H7 (cell line): Measurements from ENCODE around the gene MROH8. TPM values are rescaled to one million over a fixed set of nuclear protein-coding genes. Genes with fewer than 3 reads are reported as not detected.

Experiments used
- DNase-seq: peaks from one replicate; pipeline ENCODE4 v3.0.0; 2012
- H3K27me3 ChIP-seq: 2 replicates; pipeline ENCODE4 v1.6.0; 2011; ENCODE audit warnings: mild to moderate bottlenecking, low read length; ENCODE audit not compliant: control insufficient read depth, insufficient read depth
- H3K36me3 ChIP-seq: replicated peaks from 2 replicates; pipeline ENCODE4 v1.5.1; 2011; ENCODE audit warnings: low read length; ENCODE audit not compliant: control insufficient read depth, insufficient read depth
- H3K4me3 ChIP-seq: 2 replicates; pipeline ENCODE4 v1.5.1; 2011; ENCODE audit warnings: low read depth, mild to moderate bottlenecking, control low read depth, low read length, moderate library complexity; ENCODE audit not compliant: insufficient read depth
- total RNA-seq: library from RNA; depleted of rRNA; stranded (reverse); fragments of >200 nt; shearing (Covaris generic); gene quantifications from 2 replicates; pipeline ENCODE4 v1.2.3, GENCODE V29; 2014; rRNA removed

The MROH8 gene
- total RNA-seq, 1 experiment from 2014 or later: 1.3 TPM

DNA sequence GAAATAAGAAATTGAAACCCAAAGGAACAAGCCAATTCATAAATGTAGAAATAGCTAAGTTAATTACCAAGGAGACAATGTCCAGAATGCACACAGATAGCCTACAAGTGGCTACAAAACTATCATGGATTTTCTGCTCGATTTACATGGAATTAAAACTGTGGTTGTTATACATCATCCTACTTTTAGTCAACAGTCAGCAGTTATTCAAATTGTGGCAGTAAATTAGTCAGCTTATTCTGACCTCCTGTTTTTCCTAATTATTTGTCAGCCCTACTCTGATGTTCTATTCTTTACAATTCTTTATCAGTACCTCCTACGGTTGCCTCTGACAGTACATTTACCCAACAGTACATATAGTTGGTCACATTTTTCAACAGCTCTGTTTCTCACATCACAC lies 113.2 kb downstream of the MROH8 start:
- Histone ChIP-seq H3K36me3 (no peaks in the 10 kb centered on the region; the same call in none of the 2 replicates), H3K27me3 (no peaks in the 10 kb centered on the region), H3K4me3 (no peak overlapping the region)
- DNase-seq: no peak

DNA sequence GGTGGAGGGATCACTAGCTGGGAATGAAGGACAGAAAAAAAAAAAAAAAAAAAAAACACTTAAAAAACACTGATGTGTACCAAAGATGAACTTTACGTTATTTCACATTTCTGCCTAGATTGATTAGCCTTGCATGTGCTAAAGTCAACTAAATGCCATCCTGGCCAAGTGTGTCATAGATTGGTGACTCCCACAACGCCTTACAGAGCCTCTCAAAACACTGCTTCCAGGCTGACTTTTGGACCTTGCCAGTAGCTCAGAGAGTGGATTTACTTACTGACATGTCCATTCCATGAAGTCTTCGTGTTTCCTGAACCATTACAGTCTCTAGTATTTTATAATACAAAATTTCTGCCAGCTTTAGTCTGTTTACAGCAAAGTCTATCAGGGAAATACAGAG lies 124.1 kb downstream of the MROH8 start:
- DNase-seq: no peak
- no peak overlapping the region for H3K4me3 ChIP-seq
- peaks cover 7% of the 10 kb centered on the region for H3K36me3 ChIP-seq
- H3K27me3 ChIP-seq: no peaks in the 10 kb centered on the region

- H3K27me3 ChIP-seq: no peaks in the 10 kb centered on the region
- no peak for DNase-seq
- peaks cover 4% of the 10 kb centered on the region for H3K36me3 ChIP-seq
- no peak overlapping the region for H3K4me3 ChIP-seq
These were observed 126.0 kb downstream of the MROH8 start for GRCh38 chr20:37053230-37053950.

Other genes with a start within 250 kb of the MROH8 start
- gene SAMHD1, start 227.8 kb downstream of the MROH8 start, total RNA-seq: 10.2 and 12.3 TPM in 2 replicates
- gene RBL1, start 83.6 kb downstream of the MROH8 start, total RNA-seq: 17.6 and 20.5 TPM in 2 replicates
- 321 and 352 TPM in 2 replicates for gene RPN2, start 218 bp downstream of the MROH8 start, total RNA-seq
- gene GHRH, start 82.3 kb upstream of the MROH8 start, total RNA-seq: not detected in 2 replicates
- 22.4 and 34.6 TPM in 2 replicates for gene MANBAL, start 110.1 kb upstream of the MROH8 start, total RNA-seq
- gene SRC, start 166.6 kb upstream of the MROH8 start, total RNA-seq: 31.4 and 32.5 TPM in 2 replicates